Measurements from ENCODE around the gene SLC1A2.

Gene SLC1A2

DNA sequence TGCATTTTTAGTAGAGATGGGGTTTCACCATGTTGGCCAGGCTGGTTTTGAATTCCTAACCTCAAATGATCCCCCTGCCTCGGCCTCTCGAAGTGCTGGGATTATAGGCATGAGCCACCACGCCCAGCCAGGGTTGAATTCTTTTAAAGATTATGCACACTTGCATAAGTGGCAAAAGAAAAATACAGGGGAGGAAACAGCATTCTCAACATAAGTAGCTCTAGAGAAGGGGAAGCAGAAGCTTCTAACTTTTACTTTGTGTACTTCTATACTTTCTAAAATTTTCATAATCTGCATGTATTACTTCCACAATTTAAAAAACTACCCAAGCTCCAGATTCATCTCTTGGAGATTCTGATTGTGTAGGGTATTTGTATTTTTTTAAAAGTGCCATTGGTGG is 108.0 kb downstream of the SLC1A2 start:
- Histone ChIP-seq H3K9ac (ENCODE audit: low read depth, low read length) (no peak overlapping the region), H3K4me3 (ENCODE audit: low read depth, low read length) (no peak overlapping the region), H3K4me1 (ENCODE audit: control insufficient read depth, insufficient read depth, low read length) (no peaks in the 10 kb centered on the region), H3K27ac (ENCODE audit: low read depth, low read length) (no peak overlapping the region), H3K9me3 (ENCODE audit: control insufficient read depth, insufficient read depth, low read length) (no peaks in the 10 kb centered on the region), H3K27me3 (ENCODE audit: control insufficient read depth, insufficient read depth, low read length) (no peaks in the 10 kb centered on the region), H3K36me3 (ENCODE audit: control insufficient read depth, insufficient read depth, low read length) (no peaks in the 10 kb centered on the region)

DNA sequence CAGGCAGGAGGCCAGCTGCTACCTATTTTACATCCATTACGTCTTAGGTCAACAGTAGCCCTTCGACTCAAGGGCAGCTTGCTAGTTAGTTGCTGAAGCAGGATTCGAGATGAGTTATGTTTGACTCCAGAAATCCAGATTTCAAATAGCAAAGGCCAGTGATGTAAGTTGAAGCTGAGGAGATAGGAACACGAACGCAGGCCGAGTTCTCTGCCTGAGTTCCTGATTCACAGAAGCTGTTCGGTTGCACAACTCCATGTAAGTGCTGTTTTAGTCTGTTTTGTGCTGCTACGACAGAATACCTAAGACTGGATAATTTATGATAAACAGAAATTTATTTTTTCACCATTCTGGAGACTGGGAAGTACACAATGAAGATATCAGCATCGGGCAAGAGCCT is 111.2 kb downstream of the SLC1A2 start:
- no peaks in the 10 kb centered on the region for H3K9me3 ChIP-seq (ENCODE audit: control insufficient read depth, insufficient read depth, low read length)
- H3K4me1 ChIP-seq (ENCODE audit: control insufficient read depth, insufficient read depth, low read length) = no peaks in the 10 kb centered on the region; the same call in 1 of the 2 replicates
- H3K36me3 ChIP-seq (ENCODE audit: control insufficient read depth, insufficient read depth, low read length) = no peaks in the 10 kb centered on the region
- no peaks in the 10 kb centered on the region for H3K27me3 ChIP-seq (ENCODE audit: control insufficient read depth, insufficient read depth, low read length)
- H3K9ac ChIP-seq (ENCODE audit: low read depth, low read length) = no peak overlapping the region
- H3K27ac ChIP-seq (ENCODE audit: low read depth, low read length) = no peak overlapping the region
- no peak overlapping the region for H3K4me3 ChIP-seq (ENCODE audit: low read depth, low read length)

DNA sequence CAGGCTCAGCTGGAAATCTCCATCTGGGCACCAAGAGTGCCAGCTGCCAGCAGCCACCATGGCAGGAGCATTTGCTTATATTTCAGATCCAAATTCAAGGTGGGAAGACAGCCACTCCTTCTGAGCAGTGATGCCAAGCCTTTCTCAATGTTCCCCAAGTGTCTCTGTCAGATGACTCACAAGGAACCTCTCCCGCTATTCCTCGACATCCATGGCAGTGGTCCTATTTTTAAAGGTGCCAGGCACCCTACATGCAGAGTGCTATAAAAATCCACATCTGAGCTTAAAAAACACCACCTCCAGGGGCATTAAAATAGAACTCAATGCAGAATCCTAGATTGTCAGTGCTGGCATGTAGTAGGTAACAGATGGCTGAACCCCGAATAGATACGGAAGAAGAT is 112.1 kb downstream of the SLC1A2 start:
- Histone ChIP-seq H3K9ac (ENCODE audit: low read depth, low read length) (no peak overlapping the region), H3K9me3 (ENCODE audit: control insufficient read depth, insufficient read depth, low read length) (no peaks in the 10 kb centered on the region), H3K27ac (ENCODE audit: low read depth, low read length) (no peak overlapping the region), H3K36me3 (ENCODE audit: control insufficient read depth, insufficient read depth, low read length) (no peaks in the 10 kb centered on the region), H3K4me3 (ENCODE audit: low read depth, low read length) (no peak overlapping the region), H3K27me3 (ENCODE audit: control insufficient read depth, insufficient read depth, low read length) (no peaks in the 10 kb centered on the region), H3K4me1 (ENCODE audit: control insufficient read depth, insufficient read depth, low read length) (no peaks in the 10 kb centered on the region; the same call in 1 of the 2 replicates)

GRCh38 chr11:35305670-35306382 is 113.5 kb downstream of the SLC1A2 start:
- Histone ChIP-seq H3K9ac (ENCODE audit: low read depth, low read length) (no peak overlapping the region), H3K36me3 (ENCODE audit: control insufficient read depth, insufficient read depth, low read length) (no peaks in the 10 kb centered on the region), H3K4me3 (ENCODE audit: low read depth, low read length) (no peak overlapping the region), H3K27ac (ENCODE audit: low read depth, low read length) (no peak overlapping the region), H3K9me3 (ENCODE audit: control insufficient read depth, insufficient read depth, low read length) (no peaks in the 10 kb centered on the region), H3K4me1 (ENCODE audit: control insufficient read depth, insufficient read depth, low read length) (no peaks in the 10 kb centered on the region; the same call in 1 of the 2 replicates), H3K27me3 (ENCODE audit: control insufficient read depth, insufficient read depth, low read length) (no peaks in the 10 kb centered on the region)

DNA sequence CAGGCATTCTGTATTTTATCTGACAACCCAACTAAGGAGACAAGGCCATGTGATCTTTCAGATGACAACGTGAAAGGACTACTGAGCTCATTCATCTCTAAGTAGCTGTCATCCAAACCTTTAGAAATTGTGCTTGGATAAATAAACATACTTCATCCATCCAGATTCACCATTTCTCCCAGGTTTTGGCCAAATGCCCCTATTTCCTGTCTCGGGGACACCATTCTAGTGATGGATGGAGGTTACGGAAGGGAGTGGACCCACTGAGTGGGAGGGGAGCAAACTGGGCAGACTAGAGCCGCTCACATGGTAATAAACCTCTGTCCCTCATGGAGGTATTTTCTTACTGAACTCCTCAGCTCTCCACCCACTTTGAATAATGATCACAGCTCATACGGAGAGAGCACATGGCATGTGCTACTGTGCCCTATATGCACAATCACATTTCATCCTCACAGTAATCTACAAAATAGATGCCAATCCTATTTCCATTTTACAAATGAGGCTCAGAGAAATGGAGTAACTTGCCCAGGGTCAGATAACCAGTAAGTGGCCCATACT is 114.4 kb downstream of the SLC1A2 start:
- Histone ChIP-seq H3K27me3 (ENCODE audit: control insufficient read depth, insufficient read depth, low read length) (no peaks in the 10 kb centered on the region), H3K27ac (ENCODE audit: low read depth, low read length) (no peak overlapping the region), H3K9me3 (ENCODE audit: control insufficient read depth, insufficient read depth, low read length) (no peaks in the 10 kb centered on the region), H3K36me3 (ENCODE audit: control insufficient read depth, insufficient read depth, low read length) (no peaks in the 10 kb centered on the region), H3K4me1 (ENCODE audit: control insufficient read depth, insufficient read depth, low read length) (no peaks in the 10 kb centered on the region; the same call in 1 of the 2 replicates), H3K9ac (ENCODE audit: low read depth, low read length) (no peak overlapping the region), H3K4me3 (ENCODE audit: low read depth, low read length) (no peak overlapping the region)

- Histone ChIP-seq H3K4me3 (ENCODE audit: low read depth, low read length) (no peak overlapping the region), H3K27ac (ENCODE audit: low read depth, low read length) (no peak overlapping the region)
Measured at GRCh38 chr11:35304386-35304775, 115.0 kb downstream of the SLC1A2 start.

GRCh38 chr11:35303596-35304385 is 115.6 kb downstream of the SLC1A2 start:
- Histone ChIP-seq H3K9ac (ENCODE audit: low read depth, low read length) (no peak overlapping the region), H3K27me3 (ENCODE audit: control insufficient read depth, insufficient read depth, low read length) (no peaks in the 10 kb centered on the region), H3K4me1 (ENCODE audit: control insufficient read depth, insufficient read depth, low read length) (no peaks in the 10 kb centered on the region; the same call in 1 of the 2 replicates), H3K27ac (ENCODE audit: low read depth, low read length) (no peak overlapping the region), H3K9me3 (ENCODE audit: control insufficient read depth, insufficient read depth, low read length) (no peaks in the 10 kb centered on the region), H3K36me3 (ENCODE audit: control insufficient read depth, insufficient read depth, low read length) (no peaks in the 10 kb centered on the region), H3K4me3 (ENCODE audit: low read depth, low read length) (no peak overlapping the region)

More at GRCh38 chr11:35304386-35304775, 115.0 kb downstream of the SLC1A2 start:
- H3K9me3 ChIP-seq (ENCODE audit: control insufficient read depth, insufficient read depth, low read length) = no peaks in the 10 kb centered on the region
- no peak overlapping the region for H3K9ac ChIP-seq (ENCODE audit: low read depth, low read length)
- H3K27me3 ChIP-seq (ENCODE audit: control insufficient read depth, insufficient read depth, low read length) = no peaks in the 10 kb centered on the region
- H3K36me3 ChIP-seq (ENCODE audit: control insufficient read depth, insufficient read depth, low read length) = no peaks in the 10 kb centered on the region
- H3K4me1 ChIP-seq (ENCODE audit: control insufficient read depth, insufficient read depth, low read length) = no peaks in the 10 kb centered on the region; the same call in 1 of the 2 replicates

- no peaks in the 10 kb centered on the region for H3K9me3 ChIP-seq (ENCODE audit: control insufficient read depth, insufficient read depth, low read length)
- no peak overlapping the region for H3K4me3 ChIP-seq (ENCODE audit: low read depth, low read length)
- H3K36me3 ChIP-seq (ENCODE audit: control insufficient read depth, insufficient read depth, low read length) = no peaks in the 10 kb centered on the region
- H3K27me3 ChIP-seq (ENCODE audit: control insufficient read depth, insufficient read depth, low read length) = no peaks in the 10 kb centered on the region
- H3K9ac ChIP-seq (ENCODE audit: low read depth, low read length) = no peak overlapping the region
- H3K27ac ChIP-seq (ENCODE audit: low read depth, low read length) = no peak overlapping the region
- no peaks in the 10 kb centered on the region; the same call in 1 of the 2 replicates for H3K4me1 ChIP-seq (ENCODE audit: control insufficient read depth, insufficient read depth, low read length)
Measured at GRCh38 chr11:35302398-35302797, 117.0 kb downstream of the SLC1A2 start.

- H3K9ac ChIP-seq (ENCODE audit: low read depth, low read length) = no peak overlapping the region
- no peaks in the 10 kb centered on the region for H3K27me3 ChIP-seq (ENCODE audit: control insufficient read depth, insufficient read depth, low read length)
- no peak overlapping the region for H3K4me3 ChIP-seq (ENCODE audit: low read depth, low read length)
- H3K4me1 ChIP-seq (ENCODE audit: control insufficient read depth, insufficient read depth, low read length) = peaks cover 9% of the 10 kb centered on the region
- H3K36me3 ChIP-seq (ENCODE audit: control insufficient read depth, insufficient read depth, low read length) = no peaks in the 10 kb centered on the region
- H3K9me3 ChIP-seq (ENCODE audit: control insufficient read depth, insufficient read depth, low read length) = no peaks in the 10 kb centered on the region
- no peak overlapping the region for H3K27ac ChIP-seq (ENCODE audit: low read depth, low read length)
Measured at GRCh38 chr11:35298369-35298768, 121.0 kb downstream of the SLC1A2 start.

GRCh38 chr11:35295751-35296150 is 123.6 kb downstream of the SLC1A2 start:
- no peak overlapping the region for H3K9ac ChIP-seq (ENCODE audit: low read depth, low read length)
- no peak overlapping the region for H3K4me3 ChIP-seq (ENCODE audit: low read depth, low read length)
- no peaks in the 10 kb centered on the region for H3K36me3 ChIP-seq (ENCODE audit: control insufficient read depth, insufficient read depth, low read length)
- H3K9me3 ChIP-seq (ENCODE audit: control insufficient read depth, insufficient read depth, low read length) = no peaks in the 10 kb centered on the region
- H3K4me1 ChIP-seq (ENCODE audit: control insufficient read depth, insufficient read depth, low read length) = peaks cover 9% of the 10 kb centered on the region
- no peak overlapping the region for H3K27ac ChIP-seq (ENCODE audit: low read depth, low read length)
- H3K27me3 ChIP-seq (ENCODE audit: control insufficient read depth, insufficient read depth, low read length) = no peaks in the 10 kb centered on the region

GRCh38 chr11:35293699-35294098 is 125.7 kb downstream of the SLC1A2 start:
- Histone ChIP-seq H3K4me3 (ENCODE audit: low read depth, low read length) (no peak overlapping the region), H3K4me1 (ENCODE audit: control insufficient read depth, insufficient read depth, low read length) (peaks cover 9% of the 10 kb centered on the region), H3K36me3 (ENCODE audit: control insufficient read depth, insufficient read depth, low read length) (no peaks in the 10 kb centered on the region), H3K27me3 (ENCODE audit: control insufficient read depth, insufficient read depth, low read length) (no peaks in the 10 kb centered on the region), H3K9me3 (ENCODE audit: control insufficient read depth, insufficient read depth, low read length) (no peaks in the 10 kb centered on the region), H3K9ac (ENCODE audit: low read depth, low read length) (no peak overlapping the region), H3K27ac (ENCODE audit: low read depth, low read length) (no peak overlapping the region)
